ENCODE results near the gene APCS.
A peak's percentile ranks its signal among the peaks of the same experiment; 100 is the strongest.

Gene APCS, protein sequence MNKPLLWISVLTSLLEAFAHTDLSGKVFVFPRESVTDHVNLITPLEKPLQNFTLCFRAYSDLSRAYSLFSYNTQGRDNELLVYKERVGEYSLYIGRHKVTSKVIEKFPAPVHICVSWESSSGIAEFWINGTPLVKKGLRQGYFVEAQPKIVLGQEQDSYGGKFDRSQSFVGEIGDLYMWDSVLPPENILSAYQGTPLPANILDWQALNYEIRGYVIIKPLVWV

DNA sequence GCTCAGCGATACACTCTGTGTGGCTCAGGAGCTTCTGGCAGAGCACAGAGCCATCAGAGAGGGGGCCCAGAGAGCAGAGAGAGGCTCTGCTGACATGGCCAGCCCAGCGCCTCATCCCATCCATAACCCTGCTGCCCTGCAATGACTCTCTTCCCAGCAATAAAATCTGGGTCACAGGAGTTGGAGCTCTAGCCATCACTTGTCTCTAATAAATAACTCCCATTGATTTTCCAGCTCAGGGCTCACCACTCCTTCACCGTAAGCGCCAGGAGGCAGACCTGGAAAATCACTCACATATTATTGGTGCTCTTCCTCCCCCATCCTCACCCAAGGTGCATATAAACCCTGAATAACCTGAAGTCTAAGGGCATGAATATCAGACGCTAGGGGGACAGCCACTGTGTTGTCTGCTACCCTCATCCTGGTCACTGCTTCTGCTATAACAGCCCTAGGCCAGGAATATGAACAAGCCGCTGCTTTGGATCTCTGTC, at the start of gene APCS:
Gene APCS, plus strand, starts transcription at position 366 of the 491 bp plus-strand sequence. Its CDS starts 96 bp downstream, at position 462.
- DNase-seq (ENCODE audit: low read depth), result no peak
- TF ChIP-seq, protein P1, sequence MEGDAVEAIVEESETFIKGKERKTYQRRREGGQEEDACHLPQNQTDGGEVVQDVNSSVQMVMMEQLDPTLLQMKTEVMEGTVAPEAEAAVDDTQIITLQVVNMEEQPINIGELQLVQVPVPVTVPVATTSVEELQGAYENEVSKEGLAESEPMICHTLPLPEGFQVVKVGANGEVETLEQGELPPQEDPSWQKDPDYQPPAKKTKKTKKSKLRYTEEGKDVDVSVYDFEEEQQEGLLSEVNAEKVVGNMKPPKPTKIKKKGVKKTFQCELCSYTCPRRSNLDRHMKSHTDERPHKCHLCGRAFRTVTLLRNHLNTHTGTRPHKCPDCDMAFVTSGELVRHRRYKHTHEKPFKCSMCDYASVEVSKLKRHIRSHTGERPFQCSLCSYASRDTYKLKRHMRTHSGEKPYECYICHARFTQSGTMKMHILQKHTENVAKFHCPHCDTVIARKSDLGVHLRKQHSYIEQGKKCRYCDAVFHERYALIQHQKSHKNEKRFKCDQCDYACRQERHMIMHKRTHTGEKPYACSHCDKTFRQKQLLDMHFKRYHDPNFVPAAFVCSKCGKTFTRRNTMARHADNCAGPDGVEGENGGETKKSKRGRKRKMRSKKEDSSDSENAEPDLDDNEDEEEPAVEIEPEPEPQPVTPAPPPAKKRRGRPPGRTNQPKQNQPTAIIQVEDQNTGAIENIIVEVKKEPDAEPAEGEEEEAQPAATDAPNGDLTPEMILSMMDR (conservative IDR thresholded peaks at IDR 0.05; ENCODE audit: low read depth, low read length), result no peak
- no peak within 1 kb of the TSS for H3K4me3 ChIP-seq (ENCODE audit: low read length)

DNA sequence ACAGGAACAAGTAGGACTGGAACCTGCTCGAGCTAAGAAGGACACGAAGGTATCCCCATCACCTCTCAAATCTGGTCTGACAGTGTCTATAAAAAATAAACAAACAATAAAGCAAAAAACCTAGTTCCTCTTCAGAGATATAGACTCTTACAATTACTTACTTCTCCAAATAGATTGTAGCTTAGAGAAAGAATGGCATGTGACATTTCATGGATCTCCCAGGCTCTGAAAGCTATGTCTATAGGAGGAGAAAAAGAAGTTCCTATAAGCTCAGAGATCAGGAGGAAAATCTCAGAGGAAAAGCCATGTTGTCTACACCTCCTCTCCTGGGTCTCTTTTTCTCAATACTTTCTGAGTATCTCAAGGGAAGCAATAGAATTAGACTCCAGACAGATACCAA, 39.5 kb upstream of the APCS start:
- TF ChIP-seq, protein P1 (conservative IDR thresholded peaks at IDR 0.05; ENCODE audit: low read depth, low read length), result no peak
- no peak overlapping the region for H3K4me3 ChIP-seq (ENCODE audit: low read length)
- no peak for DNase-seq (ENCODE audit: low read depth)

DNA sequence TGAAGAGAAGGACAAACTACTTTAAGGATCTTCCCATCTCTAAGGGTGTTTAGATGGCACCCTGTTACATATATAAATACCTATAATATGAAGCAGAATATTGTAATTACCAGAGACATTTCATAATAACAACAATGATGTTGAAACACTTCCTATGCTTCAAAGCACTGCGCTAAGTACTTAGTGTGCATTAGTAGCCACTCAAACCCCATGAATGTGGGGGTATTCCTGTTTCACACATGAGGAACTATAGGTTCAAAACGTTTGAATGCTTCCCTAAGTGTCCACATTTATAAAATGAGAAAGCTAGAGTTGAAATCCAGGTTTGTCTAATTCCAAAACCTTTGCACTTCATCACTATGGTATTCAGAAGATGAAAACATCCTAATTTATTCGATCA, 33.4 kb upstream of the APCS start:
- no peak overlapping the region for H3K4me3 ChIP-seq (ENCODE audit: low read length)
- no peak for DNase-seq (ENCODE audit: low read depth)
- TF ChIP-seq, protein P1 (conservative IDR thresholded peaks at IDR 0.05; ENCODE audit: low read depth, low read length), result no peak

DNA sequence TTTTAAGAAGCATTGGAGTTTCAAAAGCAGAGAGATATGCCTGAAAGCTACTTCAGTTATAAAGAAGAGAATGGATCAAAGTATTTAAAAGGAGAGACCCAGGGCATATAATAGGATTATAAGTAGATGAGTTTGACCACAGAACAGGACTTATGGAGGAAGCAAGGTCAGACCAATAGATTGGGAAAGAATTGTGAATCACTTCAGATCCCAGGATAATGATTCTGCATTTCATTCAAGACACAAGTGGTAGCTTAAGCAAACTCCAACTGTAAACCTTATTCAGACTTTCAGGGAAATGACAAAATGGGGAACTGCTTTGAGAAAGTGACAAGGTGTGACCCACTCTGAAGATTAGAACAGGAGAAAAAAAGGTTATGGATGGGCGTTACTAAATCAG, 32.9 kb upstream of the APCS start:
- peak; percentile 4 for DNase-seq (ENCODE audit: low read depth)
- no peak overlapping the region for H3K4me3 ChIP-seq (ENCODE audit: low read length)
- TF ChIP-seq, protein P1 (conservative IDR thresholded peaks at IDR 0.05; ENCODE audit: low read depth, low read length), result no peak

DNA sequence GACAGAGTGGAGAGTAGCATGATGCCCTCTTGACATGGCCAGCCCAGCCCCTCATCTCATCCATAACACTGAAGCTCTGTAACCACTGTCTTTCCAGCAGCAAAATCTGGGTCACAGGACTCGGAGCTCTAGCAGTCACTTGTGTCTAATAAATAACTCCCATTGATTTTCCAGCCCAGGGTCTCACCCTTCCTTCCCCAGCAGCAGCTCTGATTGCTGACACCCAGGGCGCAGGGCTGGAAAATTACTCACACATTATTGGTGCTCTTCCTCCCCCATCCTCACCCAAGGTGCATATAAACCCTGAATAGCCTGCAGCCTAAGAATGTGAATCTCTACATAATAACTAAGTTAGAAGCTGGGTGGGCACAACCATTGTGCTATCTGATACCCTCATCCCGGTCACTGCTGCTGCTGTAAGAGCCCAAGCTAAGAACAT, 30.7 kb upstream of the APCS start:
- DNase-seq (ENCODE audit: low read depth), result no peak
- no peak overlapping the region for H3K4me3 ChIP-seq (ENCODE audit: low read length)
- TF ChIP-seq, protein P1 (conservative IDR thresholded peaks at IDR 0.05; ENCODE audit: low read depth, low read length), result no peak

DNA sequence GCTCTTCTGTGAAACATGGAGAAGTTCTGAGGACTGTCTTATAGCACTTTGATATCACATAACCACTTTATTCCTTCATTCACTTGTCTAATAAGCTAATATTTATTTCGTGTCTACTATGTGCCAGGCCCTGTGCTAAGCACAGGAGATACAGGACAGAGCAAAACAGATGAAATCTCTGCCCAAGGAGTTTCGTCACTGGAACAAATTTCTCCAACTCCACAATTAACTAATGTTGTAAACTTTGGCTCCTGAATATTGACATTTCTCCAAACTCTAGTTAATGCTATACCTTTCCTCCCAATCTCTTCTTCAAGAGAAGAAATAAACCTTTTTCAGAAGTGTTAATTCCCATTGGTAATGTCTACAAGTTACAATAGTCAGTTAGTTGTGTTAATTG, 27.0 kb upstream of the APCS start:
- no peak overlapping the region for H3K4me3 ChIP-seq (ENCODE audit: low read length)
- TF ChIP-seq, protein P1 (conservative IDR thresholded peaks at IDR 0.05; ENCODE audit: low read depth, low read length), result no peak
- DNase-seq (ENCODE audit: low read depth), result no peak

DNA sequence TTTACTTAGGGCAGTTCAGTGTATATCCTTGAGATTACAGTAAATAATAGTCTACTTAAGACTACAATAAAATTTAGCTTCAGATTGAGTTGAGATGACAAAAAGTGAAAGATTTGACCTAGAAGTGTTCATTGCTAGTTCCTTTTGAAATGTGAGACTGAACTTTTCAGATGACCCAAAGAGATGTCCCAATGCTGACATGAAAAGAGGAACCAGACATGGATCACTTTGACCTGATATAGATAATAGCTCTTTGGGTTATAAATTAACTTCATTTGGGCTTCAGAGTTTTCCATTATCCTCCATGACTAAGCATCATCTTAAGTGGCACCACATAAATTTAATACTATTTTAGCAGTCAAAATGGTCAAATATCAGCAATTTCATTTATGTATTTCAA, 26.1 kb upstream of the APCS start:
- no peak overlapping the region for H3K4me3 ChIP-seq (ENCODE audit: low read length)
- no peak for DNase-seq (ENCODE audit: low read depth)
- TF ChIP-seq, protein P1 (conservative IDR thresholded peaks at IDR 0.05; ENCODE audit: low read depth, low read length), result no peak

Measured in retinal pigment epithelial cell (primary cell).